ENCODE measurements around the gene CPEB1.

Gene CPEB1

DNA sequence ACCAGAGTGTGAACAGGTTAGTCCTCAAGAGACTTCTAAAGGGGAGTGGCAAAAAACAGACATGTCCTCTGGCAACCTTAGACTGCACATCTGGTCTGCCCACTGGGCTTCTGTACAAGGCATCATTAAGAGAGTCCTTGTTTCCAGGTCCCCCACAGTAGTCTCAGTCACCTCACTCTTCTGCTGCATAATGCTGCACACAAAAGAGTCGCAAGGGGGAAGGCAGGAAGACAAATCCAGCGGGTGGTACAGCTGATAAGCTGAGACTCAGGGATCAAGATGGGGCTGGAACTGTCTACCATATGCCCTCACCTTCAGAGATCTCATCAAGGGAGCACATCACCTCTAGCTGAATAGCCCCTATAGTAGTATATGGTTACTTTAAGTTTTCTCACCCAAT lies 79.5 kb downstream of the CPEB1 start:
- Histone ChIP-seq H2AFZ (ENCODE audit: low read depth) (no peak overlapping the region), H4K20me1 (ENCODE audit: insufficient read depth) (no peaks in the 10 kb centered on the region), H3K4me1 (ENCODE audit: low read depth, poor library complexity, severe bottlenecking) (no peaks in the 10 kb centered on the region), H3K36me3 (ENCODE audit: insufficient read depth) (no peaks in the 10 kb centered on the region), H3K9ac (no peak overlapping the region), H3K27ac (no peak overlapping the region), H3K4me2 (no peak overlapping the region), H3K4me3 (IDR thresholded peaks at IDR 0.05; ENCODE audit: insufficient read depth, low read depth, low read length) (no peak overlapping the region), H3K27me3 (ENCODE audit: insufficient read depth, low read depth) (no peaks in the 10 kb centered on the region), H3K79me2 (ENCODE audit: insufficient read depth, low read depth) (no peaks in the 10 kb centered on the region)
- TF ChIP-seq, protein P1, sequence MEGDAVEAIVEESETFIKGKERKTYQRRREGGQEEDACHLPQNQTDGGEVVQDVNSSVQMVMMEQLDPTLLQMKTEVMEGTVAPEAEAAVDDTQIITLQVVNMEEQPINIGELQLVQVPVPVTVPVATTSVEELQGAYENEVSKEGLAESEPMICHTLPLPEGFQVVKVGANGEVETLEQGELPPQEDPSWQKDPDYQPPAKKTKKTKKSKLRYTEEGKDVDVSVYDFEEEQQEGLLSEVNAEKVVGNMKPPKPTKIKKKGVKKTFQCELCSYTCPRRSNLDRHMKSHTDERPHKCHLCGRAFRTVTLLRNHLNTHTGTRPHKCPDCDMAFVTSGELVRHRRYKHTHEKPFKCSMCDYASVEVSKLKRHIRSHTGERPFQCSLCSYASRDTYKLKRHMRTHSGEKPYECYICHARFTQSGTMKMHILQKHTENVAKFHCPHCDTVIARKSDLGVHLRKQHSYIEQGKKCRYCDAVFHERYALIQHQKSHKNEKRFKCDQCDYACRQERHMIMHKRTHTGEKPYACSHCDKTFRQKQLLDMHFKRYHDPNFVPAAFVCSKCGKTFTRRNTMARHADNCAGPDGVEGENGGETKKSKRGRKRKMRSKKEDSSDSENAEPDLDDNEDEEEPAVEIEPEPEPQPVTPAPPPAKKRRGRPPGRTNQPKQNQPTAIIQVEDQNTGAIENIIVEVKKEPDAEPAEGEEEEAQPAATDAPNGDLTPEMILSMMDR (conservative IDR thresholded peaks at IDR 0.05; ENCODE audit: low read depth, low read length): no peak

DNA sequence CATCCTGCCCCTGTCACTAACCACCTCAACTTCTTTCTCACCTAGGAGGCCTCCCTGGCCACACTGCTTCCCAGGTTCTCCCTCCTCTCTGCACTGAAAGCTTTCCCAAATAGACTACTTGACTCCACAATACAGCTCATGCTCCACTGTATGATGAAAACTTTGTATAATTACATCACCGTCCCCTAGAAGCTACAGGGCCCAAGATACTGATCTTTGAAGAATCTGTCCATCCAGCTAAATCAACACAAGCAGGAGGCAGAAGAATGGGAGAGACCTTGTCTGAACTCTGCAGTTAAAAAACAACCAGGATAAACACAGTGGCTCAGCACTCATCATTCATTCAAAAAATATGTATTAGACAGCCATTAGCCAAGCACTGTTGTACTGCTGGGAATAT lies 80.5 kb downstream of the CPEB1 start:
- Histone ChIP-seq H2AFZ (ENCODE audit: low read depth) (no peak overlapping the region), H3K79me2 (ENCODE audit: insufficient read depth, low read depth) (no peaks in the 10 kb centered on the region), H3K27me3 (ENCODE audit: insufficient read depth, low read depth) (no peaks in the 10 kb centered on the region), H3K36me3 (ENCODE audit: insufficient read depth) (no peaks in the 10 kb centered on the region), H3K9ac (no peak overlapping the region), H3K27ac (no peak overlapping the region), H3K4me2 (no peak overlapping the region), H3K4me1 (ENCODE audit: low read depth, poor library complexity, severe bottlenecking) (no peaks in the 10 kb centered on the region), H3K4me3 (IDR thresholded peaks at IDR 0.05; ENCODE audit: insufficient read depth, low read depth, low read length) (no peak overlapping the region), H4K20me1 (ENCODE audit: insufficient read depth) (no peaks in the 10 kb centered on the region)
- TF ChIP-seq, protein P1 (conservative IDR thresholded peaks at IDR 0.05; ENCODE audit: low read depth, low read length): no peak

- Histone ChIP-seq H4K20me1 (ENCODE audit: insufficient read depth) (no peaks in the 10 kb centered on the region), H2AFZ (ENCODE audit: low read depth) (no peak overlapping the region), H3K27ac (no peak overlapping the region), H3K79me2 (ENCODE audit: insufficient read depth, low read depth) (no peaks in the 10 kb centered on the region), H3K36me3 (ENCODE audit: insufficient read depth) (no peaks in the 10 kb centered on the region), H3K4me2 (no peak overlapping the region), H3K4me1 (ENCODE audit: low read depth, poor library complexity, severe bottlenecking) (no peaks in the 10 kb centered on the region), H3K27me3 (ENCODE audit: insufficient read depth, low read depth) (no peaks in the 10 kb centered on the region), H3K9ac (no peak overlapping the region), H3K4me3 (IDR thresholded peaks at IDR 0.05; ENCODE audit: insufficient read depth, low read depth, low read length) (no peak overlapping the region)
- TF ChIP-seq, protein P1 (conservative IDR thresholded peaks at IDR 0.05; ENCODE audit: low read depth, low read length): no peak
These were observed 88.7 kb downstream of the CPEB1 start for GRCh38 chr15:82558502-82558901.

GRCh38 chr15:82556315-82557035 lies 90.7 kb downstream of the CPEB1 start:
- no peaks in the 10 kb centered on the region for H3K79me2 ChIP-seq (ENCODE audit: insufficient read depth, low read depth)
- H2AFZ ChIP-seq (ENCODE audit: low read depth): no peak overlapping the region
- no peak overlapping the region for H3K27ac ChIP-seq
- H3K27me3 ChIP-seq (ENCODE audit: insufficient read depth, low read depth): no peaks in the 10 kb centered on the region
- no peaks in the 10 kb centered on the region for H4K20me1 ChIP-seq (ENCODE audit: insufficient read depth)
- H3K9ac ChIP-seq: no peak overlapping the region
- H3K4me1 ChIP-seq (ENCODE audit: low read depth, poor library complexity, severe bottlenecking): no peaks in the 10 kb centered on the region
- no peaks in the 10 kb centered on the region for H3K36me3 ChIP-seq (ENCODE audit: insufficient read depth)
- no peak overlapping the region for H3K4me2 ChIP-seq
- TF ChIP-seq, protein P1 (conservative IDR thresholded peaks at IDR 0.05; ENCODE audit: low read depth, low read length): no peak
- H3K4me3 ChIP-seq (IDR thresholded peaks at IDR 0.05; ENCODE audit: insufficient read depth, low read depth, low read length): no peak overlapping the region
